Measurements from ENCODE around the gene UBE3D.

Gene UBE3D

DNA sequence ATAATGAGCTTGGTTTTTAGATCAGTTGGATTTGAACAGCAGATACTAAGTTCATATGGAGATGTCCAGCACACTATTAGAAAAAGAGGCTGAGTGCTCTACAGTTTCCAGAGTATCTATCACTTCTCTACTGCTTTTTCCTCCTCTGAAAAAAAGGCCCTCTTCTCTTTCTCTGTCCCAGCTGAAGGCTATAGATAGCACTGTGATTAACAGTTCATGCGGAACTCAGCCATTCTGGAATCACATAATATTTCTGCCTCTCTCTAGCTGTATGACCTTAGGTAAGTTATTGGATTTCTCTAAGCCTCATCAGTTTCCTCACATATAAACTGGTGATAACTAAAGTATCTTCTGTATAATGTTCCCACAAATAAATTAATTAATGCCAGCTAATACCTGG is 184.1 kb downstream of the UBE3D start:
- POLR2A ChIA-PET, result no interaction called here
- H3K4me1 ChIP-seq (ENCODE audit: control insufficient read depth, insufficient read depth, low read length), result peaks cover 25% of the 10 kb centered on the region
- no peaks in the 10 kb centered on the region for H3K36me3 ChIP-seq (ENCODE audit: control insufficient read depth in 2 of 2, insufficient read depth in 1 of 2, low read length in 2 of 2)
- no peaks in the 10 kb centered on the region for H3K9me3 ChIP-seq (ENCODE audit: control insufficient read depth, insufficient read depth, low read depth, low read length)
- TF ChIP-seq ZNF184 (tag by site-specific recombination; IDR thresholded peaks at IDR 0.05), result no peak
- TF ChIP-seq SCRT2 (tag by site-specific recombination; IDR thresholded peaks at IDR 0.05), result no peak
- TF ChIP-seq EGR2 (tag by site-specific recombination; IDR thresholded peaks at IDR 0.05; ENCODE audit: low read depth), result no peak
- no peak for TF ChIP-seq ZNF16 (tag by site-specific recombination; IDR thresholded peaks at IDR 0.05; ENCODE audit: low read depth)
- TF ChIP-seq IKZF3 (tag by site-specific recombination; IDR thresholded peaks at IDR 0.05), result no peak
- no peak for TF ChIP-seq ZNF433 (tag by site-specific recombination; IDR thresholded peaks at IDR 0.05; ENCODE audit: low read depth)
- no peak overlapping the region for H3K27ac ChIP-seq (ENCODE audit: extremely low read depth, low read depth, low read length)
- CTCF ChIA-PET, result interaction anchor here (1.3 kb wide), 1 partner anchor 175 kb away, joined by 6 read pairs; no protein-coding TSS in a partner anchor
- no peak overlapping the region for H3K4me3 ChIP-seq (ENCODE audit: low read depth, low read length)

DNA sequence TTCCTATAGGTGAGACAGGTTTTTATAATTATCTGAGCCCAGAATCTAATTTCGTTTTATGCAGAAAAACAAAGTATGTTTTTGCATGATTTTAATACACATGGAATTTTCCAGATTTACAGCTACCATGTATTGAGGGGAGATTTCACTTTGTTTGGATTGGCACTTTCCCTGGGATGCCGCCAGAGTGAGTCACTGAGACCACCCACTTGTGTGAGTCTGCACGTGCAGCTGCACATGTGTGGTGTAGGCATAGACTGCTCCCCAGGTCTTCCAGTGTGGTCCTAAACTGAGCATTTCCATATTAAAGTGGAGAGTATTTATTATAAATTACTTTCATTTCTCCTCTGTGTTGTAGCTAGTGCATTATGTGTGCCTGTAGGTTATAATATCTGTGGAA is 186.8 kb downstream of the UBE3D start:
- CTCF ChIA-PET, result interaction anchor here (0.9 kb wide), 1 partner anchor 608 kb away, joined by 5 read pairs; no protein-coding TSS in a partner anchor
- Histone ChIP-seq H3K4me1 (ENCODE audit: control insufficient read depth, insufficient read depth, low read length) (peaks cover 34% of the 10 kb centered on the region), H3K27ac (ENCODE audit: extremely low read depth, low read depth, low read length) (no peak overlapping the region), H3K4me3 (ENCODE audit: low read depth, low read length) (no peak overlapping the region), H3K36me3 (ENCODE audit: control insufficient read depth in 2 of 2, insufficient read depth in 1 of 2, low read length in 2 of 2) (no peaks in the 10 kb centered on the region), H3K9me3 (ENCODE audit: control insufficient read depth, insufficient read depth, low read depth, low read length) (no peaks in the 10 kb centered on the region)
- POLR2A ChIA-PET, result no interaction called here
- no peak for TF ChIP-seq ZNF433 (tag by site-specific recombination; IDR thresholded peaks at IDR 0.05; ENCODE audit: low read depth)
- TF ChIP-seq BCL11B (tag by site-specific recombination; IDR thresholded peaks at IDR 0.05; ENCODE audit: low read depth), result no peak
- no peak for TF ChIP-seq ZNF48 (tag by site-specific recombination; IDR thresholded peaks at IDR 0.05)
- no peak for TF ChIP-seq HOXA7 (CRISPR knock-in tag; IDR thresholded peaks at IDR 0.05; ENCODE audit: borderline replicate concordance)
- TF ChIP-seq, protein P1, sequence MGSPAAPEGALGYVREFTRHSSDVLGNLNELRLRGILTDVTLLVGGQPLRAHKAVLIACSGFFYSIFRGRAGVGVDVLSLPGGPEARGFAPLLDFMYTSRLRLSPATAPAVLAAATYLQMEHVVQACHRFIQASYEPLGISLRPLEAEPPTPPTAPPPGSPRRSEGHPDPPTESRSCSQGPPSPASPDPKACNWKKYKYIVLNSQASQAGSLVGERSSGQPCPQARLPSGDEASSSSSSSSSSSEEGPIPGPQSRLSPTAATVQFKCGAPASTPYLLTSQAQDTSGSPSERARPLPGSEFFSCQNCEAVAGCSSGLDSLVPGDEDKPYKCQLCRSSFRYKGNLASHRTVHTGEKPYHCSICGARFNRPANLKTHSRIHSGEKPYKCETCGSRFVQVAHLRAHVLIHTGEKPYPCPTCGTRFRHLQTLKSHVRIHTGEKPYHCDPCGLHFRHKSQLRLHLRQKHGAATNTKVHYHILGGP (tag by site-specific recombination; IDR thresholded peaks at IDR 0.05), result no peak
- TF ChIP-seq GLIS1 (tag by site-specific recombination; IDR thresholded peaks at IDR 0.05), result peak; percentile 74
- TF ChIP-seq, protein P2, sequence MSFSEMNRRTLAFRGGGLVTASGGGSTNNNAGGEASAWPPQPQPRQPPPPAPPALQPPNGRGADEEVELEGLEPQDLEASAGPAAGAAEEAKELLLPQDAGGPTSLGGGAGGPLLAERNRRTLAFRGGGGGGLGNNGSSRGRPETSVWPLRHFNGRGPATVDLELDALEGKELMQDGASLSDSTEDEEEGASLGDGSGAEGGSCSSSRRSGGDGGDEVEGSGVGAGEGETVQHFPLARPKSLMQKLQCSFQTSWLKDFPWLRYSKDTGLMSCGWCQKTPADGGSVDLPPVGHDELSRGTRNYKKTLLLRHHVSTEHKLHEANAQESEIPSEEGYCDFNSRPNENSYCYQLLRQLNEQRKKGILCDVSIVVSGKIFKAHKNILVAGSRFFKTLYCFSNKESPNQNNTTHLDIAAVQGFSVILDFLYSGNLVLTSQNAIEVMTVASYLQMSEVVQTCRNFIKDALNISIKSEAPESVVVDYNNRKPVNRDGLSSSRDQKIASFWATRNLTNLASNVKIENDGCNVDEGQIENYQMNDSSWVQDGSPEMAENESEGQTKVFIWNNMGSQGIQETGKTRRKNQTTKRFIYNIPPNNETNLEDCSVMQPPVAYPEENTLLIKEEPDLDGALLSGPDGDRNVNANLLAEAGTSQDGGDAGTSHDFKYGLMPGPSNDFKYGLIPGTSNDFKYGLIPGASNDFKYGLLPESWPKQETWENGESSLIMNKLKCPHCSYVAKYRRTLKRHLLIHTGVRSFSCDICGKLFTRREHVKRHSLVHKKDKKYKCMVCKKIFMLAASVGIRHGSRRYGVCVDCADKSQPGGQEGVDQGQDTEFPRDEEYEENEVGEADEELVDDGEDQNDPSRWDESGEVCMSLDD (tag by site-specific recombination; IDR thresholded peaks at IDR 0.05), result no peak
- TF ChIP-seq KLF1 (tag by site-specific recombination; IDR thresholded peaks at IDR 0.05), result no peak
- no peak for TF ChIP-seq ZNF785 (tag by site-specific recombination; IDR thresholded peaks at IDR 0.05)
- TF ChIP-seq ZNF211 (tag by site-specific recombination; IDR thresholded peaks at IDR 0.05; ENCODE audit: low read depth), result no peak
- no peak for TF ChIP-seq PRDM4 (tag by site-specific recombination; IDR thresholded peaks at IDR 0.05)
- TF ChIP-seq MZF1 (tag by site-specific recombination; IDR thresholded peaks at IDR 0.05; ENCODE audit: borderline replicate concordance), result no peak
- TF ChIP-seq, protein P3, sequence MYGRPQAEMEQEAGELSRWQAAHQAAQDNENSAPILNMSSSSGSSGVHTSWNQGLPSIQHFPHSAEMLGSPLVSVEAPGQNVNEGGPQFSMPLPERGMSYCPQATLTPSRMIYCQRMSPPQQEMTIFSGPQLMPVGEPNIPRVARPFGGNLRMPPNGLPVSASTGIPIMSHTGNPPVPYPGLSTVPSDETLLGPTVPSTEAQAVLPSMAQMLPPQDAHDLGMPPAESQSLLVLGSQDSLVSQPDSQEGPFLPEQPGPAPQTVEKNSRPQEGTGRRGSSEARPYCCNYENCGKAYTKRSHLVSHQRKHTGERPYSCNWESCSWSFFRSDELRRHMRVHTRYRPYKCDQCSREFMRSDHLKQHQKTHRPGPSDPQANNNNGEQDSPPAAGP (tag by site-specific recombination; IDR thresholded peaks at IDR 0.05), result no peak
- TF ChIP-seq ZBTB8A (tag by site-specific recombination; IDR thresholded peaks at IDR 0.05), result no peak
- no peak for TF ChIP-seq ZNF654 (tag by site-specific recombination; IDR thresholded peaks at IDR 0.05; ENCODE audit: low read depth)
- no peak for TF ChIP-seq SP3 (tag by site-specific recombination; IDR thresholded peaks at IDR 0.05)
- TF ChIP-seq, protein P4, sequence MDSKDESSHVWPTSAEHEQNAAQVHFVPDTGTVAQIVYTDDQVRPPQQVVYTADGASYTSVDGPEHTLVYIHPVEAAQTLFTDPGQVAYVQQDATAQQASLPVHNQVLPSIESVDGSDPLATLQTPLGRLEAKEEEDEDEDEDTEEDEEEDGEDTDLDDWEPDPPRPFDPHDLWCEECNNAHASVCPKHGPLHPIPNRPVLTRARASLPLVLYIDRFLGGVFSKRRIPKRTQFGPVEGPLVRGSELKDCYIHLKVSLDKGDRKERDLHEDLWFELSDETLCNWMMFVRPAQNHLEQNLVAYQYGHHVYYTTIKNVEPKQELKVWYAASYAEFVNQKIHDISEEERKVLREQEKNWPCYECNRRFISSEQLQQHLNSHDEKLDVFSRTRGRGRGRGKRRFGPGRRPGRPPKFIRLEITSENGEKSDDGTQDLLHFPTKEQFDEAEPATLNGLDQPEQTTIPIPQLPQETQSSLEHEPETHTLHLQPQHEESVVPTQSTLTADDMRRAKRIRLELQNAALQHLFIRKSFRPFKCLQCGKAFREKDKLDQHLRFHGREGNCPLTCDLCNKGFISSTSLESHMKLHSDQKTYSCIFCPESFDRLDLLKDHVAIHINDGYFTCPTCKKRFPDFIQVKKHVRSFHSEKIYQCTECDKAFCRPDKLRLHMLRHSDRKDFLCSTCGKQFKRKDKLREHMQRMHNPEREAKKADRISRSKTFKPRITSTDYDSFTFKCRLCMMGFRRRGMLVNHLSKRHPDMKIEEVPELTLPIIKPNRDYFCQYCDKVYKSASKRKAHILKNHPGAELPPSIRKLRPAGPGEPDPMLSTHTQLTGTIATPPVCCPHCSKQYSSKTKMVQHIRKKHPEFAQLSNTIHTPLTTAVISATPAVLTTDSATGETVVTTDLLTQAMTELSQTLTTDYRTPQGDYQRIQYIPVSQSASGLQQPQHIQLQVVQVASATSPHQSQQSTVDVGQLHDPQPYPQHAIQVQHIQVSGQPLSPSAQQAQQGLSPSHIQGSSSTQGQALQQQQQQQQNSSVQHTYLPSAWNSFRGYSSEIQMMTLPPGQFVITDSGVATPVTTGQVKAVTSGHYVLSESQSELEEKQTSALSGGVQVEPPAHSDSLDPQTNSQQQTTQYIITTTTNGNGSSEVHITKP (tag by site-specific recombination; IDR thresholded peaks at IDR 0.05), result 0 out of 2 replicates have a peak, but pooled peaks have one; percentile 24
- TF ChIP-seq ZNF292 (tag by site-specific recombination; IDR thresholded peaks at IDR 0.05; ENCODE audit: borderline replicate concordance, low read depth), result no peak
- TF ChIP-seq WT1 (tag by site-specific recombination; IDR thresholded peaks at IDR 0.05), result 0 out of 2 replicates have a peak, but pooled peaks have one; percentile 20

All from HEK293 (cell line).